ENCODE measurements around the gene MIA3.
"Not testable (repeated sequence)": the region's sequence is repeated elsewhere in the genome, so short reads cannot be mapped to it uniquely, and the experiment has no call there.

DNA sequence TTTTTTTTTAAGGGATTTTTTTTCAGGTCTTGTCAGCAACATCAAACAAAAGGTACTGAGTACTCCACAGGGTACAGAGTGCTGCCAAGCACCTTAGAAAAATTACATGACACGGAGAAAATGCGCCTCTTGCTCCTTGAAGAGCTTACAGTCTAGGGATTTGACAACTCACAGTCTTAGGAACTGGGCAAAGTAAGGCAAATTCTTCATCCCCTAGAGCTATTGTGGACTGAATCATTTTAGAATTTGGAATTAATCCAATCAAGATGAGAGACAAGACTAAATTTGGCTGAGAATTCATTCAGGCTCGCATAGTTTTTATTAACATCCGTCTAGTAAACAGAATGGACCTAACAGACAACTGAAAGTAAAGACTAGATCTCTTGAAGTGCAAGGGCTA is 50.3 kb downstream of the MIA3 start:
- TF ChIP-seq, protein P1, sequence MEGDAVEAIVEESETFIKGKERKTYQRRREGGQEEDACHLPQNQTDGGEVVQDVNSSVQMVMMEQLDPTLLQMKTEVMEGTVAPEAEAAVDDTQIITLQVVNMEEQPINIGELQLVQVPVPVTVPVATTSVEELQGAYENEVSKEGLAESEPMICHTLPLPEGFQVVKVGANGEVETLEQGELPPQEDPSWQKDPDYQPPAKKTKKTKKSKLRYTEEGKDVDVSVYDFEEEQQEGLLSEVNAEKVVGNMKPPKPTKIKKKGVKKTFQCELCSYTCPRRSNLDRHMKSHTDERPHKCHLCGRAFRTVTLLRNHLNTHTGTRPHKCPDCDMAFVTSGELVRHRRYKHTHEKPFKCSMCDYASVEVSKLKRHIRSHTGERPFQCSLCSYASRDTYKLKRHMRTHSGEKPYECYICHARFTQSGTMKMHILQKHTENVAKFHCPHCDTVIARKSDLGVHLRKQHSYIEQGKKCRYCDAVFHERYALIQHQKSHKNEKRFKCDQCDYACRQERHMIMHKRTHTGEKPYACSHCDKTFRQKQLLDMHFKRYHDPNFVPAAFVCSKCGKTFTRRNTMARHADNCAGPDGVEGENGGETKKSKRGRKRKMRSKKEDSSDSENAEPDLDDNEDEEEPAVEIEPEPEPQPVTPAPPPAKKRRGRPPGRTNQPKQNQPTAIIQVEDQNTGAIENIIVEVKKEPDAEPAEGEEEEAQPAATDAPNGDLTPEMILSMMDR (conservative IDR thresholded peaks at IDR 0.05), result not testable (repeated sequence)
- TF ChIP-seq ZFX (IDR thresholded peaks at IDR 0.05), result not testable (repeated sequence)

Measured in C4-2B (cell line).